GM19467 (cell line): ENCODE data around the gene NPHP3.
"Not testable (repeated sequence)": the region's sequence is repeated elsewhere in the genome, so short reads cannot be mapped to it uniquely, and the experiment has no call there.

Experiments
- ATAC-seq: cut with Tn5 transposase; IDR thresholded peaks from one replicate; pipeline ENCODE4 v1.9.1; 2021; ENCODE audit warnings: mild to moderate bottlenecking, moderate library complexity; ENCODE audit not compliant: unreplicated experiment

NPHP3 gene

DNA sequence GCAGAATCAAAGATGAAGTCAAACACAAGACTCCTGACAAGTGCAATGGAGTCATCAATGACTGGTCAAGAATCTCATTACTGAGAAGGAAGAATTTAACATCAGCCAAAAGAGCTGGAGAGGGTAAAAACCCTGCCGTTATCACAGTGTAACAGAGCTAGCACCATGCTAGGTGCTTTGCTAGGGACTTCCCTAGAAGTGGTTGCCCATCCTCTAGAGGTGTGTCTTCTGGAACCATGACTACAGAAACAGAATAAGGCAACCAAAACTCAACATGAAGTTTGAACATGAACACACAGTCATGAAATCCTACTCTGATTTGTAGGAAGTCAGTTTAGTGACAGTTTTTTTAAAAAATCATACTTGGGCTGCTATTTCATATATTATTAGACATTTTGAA, 72.1 kb downstream of the NPHP3 start:
- no peak for ATAC-seq

DNA sequence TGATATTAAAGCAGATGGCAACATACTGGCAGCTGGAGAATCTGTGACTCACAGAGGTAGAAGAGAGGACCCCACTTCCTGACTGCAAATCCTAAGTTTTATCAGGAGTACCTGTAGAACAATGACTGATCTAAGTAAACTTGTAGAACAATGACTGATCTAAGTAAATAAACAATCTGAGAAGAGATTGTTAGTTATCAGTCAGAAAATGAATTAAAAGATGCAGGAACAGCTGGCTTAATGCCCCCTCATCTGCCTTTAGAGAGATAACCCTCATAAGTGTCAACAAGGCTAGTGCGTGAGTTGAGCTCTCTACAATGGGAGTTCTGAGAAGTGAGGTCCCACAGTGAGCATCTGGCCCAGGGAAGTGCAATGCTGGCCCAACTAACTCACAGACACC, 77.2 kb downstream of the NPHP3 start:
- ATAC-seq: no peak

- ATAC-seq: no peak
Observed at GRCh38 chr3:132643366-132643765, 78.8 kb downstream of the NPHP3 start.

- no peak for ATAC-seq
Observed at GRCh38 chr3:132642539-132642847, 79.7 kb downstream of the NPHP3 start.

- ATAC-seq: no peak
Observed at GRCh38 chr3:132641837-132642538, 80.2 kb downstream of the NPHP3 start.

DNA sequence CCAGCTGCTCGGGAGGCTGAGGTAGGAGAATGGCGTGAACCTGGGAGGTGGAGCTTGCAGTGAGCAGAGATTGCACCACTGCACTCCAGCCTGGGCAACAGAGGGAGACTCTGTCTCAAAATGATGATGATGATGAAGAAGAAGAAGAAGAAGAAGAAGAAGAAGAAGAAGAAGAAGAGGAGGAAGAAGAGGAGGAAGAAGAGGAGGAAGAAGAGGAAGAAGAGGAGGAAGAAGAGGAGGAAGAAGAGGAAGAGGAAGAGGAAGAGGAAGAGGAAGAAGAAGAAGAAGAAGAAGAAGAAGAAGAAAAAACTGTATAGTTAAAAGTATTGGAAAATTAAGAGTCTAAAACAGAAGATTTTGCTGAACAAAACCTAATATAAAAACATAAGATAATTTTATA, 80.8 kb downstream of the NPHP3 start:
- not testable (repeated sequence) for ATAC-seq

DNA sequence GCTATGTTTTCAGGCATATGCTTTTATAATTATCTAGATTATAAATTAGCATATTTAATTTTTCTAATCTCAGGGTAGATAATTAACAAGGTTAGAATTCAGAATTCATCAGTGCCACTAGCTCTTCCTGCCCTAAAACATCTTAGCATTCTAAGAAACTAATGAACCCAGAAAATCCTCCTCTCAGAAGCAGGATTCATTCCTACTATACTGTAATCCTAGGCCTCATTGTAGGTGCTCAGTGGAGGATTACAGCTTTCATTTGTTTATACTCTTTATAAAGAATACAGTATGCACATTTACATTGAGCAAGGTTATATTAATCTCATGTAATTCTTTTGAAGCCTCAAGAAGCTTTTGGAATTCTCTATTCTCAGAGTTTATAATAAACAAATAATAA, 83.5 kb downstream of the NPHP3 start:
- ATAC-seq: no peak

DNA sequence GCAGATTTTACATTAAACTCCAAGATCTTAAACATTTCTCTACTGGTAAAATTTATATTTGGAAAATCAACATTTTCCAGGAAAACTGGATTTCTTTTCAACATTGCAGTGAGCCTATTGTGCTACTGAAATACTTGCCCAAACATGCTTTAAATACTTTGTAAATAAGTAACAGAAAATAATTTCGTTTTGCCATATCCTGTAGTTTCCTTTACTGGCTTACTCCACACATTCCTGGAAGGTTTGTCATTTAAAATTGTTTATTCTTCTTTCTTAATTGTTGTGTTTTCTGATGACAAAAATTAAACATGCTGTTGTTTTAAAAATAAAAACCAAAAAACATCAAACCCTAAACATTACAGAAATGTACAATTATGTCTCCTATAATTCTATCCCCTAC, 84.6 kb downstream of the NPHP3 start:
- no peak for ATAC-seq

DNA sequence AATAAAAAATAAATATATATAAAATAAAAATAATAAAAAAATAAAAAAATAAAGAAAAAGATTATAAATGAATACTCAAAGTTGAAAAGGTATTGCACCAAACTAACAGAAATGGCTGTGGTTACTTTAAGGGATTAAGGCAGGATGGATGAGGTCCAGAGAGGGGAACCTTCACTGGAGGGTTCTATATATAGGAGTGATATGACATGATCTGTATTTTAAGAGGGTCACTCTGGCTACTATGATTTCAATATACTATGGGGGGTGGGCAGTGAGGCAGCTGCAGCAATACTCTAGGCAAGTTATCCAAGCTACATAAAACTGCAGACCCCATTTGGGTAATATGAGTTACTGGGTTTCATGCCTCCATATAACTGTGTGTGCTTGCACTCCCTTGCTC, 87.2 kb downstream of the NPHP3 start:
- no peak for ATAC-seq
